SK-N-MC (cell line): ENCODE results near the gene HTR1E.

Source experiments
- EZH2 ChIP-seq: fragments of 200-600 bp; sonication (generic); IDR thresholded peaks from one replicate; pipeline ENCODE4 v1.6.1; 2017; ENCODE audit warnings: antibody characterized with exemption
- POLR2AphosphoS5 ChIP-seq: IDR thresholded peaks from 2 replicates; pipeline ENCODE4 v1.6.1; 2012; ENCODE audit warnings: mild to moderate bottlenecking, low read depth, low read length, borderline replicate concordance

DNA sequence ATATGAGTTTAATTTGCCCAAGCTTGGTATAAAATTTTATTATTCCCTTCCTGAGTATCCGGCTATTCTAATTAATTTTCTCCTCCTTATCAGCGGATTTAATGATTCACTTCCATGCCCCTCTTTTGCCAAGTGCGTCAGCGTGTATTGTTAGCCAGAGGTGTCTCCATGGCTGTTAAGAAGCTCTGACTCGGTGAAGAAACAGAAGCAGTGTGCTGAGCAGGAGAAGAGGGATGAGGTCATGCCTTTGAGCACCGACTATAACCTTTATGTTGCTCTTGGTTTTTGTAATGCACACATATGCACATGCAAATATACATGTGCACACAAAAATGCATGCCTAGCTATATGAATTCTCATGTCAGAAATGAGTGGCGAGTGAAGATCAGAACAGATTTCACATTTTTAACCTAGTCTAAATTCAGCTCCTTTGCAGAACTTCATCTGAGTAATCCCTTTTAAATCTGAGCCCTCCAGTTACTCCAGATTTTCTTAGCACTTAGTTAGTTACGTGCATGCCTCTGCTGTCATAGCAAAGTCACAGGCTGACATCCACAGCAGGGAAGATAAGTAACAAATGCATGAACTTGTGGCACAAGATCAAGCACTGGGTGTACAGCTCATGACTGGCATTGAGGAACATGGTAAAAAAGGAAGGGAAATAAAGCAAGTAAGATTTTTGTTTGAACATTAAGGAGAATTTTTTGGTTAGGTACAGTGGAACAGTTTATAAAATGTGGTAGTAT, 24.3 kb downstream of the HTR1E start:
- TF ChIP-seq EZH2 (no peak), POLR2AphosphoS5 (no peak)
